Natural killer cell (primary cell): ENCODE results near the gene ARF3. TPM values are rescaled to one million over a fixed set of nuclear protein-coding genes. Genes with fewer than 3 reads are reported as not detected.

ENCODE experiments used
- ATAC-seq, 3 donors: fragments of 150-1000 bp in 2 of 3; fragments of 200-7000 bp in 1 of 3; cut with Tn5 transposase; 1 replicate in 1 of 3; 2 replicates in 2 of 3; pipeline ENCODE4 v1.10.0; 2021; ENCODE audit warnings: mild to moderate bottlenecking in 2 of 3, moderate library complexity in 2 of 3
- DNase-seq, 2 donors: peaks; one replicate each; pipeline versions ENCODE4 v3.0.0 to v3.0.0-alpha.2; 2013 to 2021; ENCODE audit warnings: mixed read lengths in 1 of 2
- H3K27ac ChIP-seq: one replicate; pipeline ENCODE4 v1.5.1; 2013; ENCODE audit warnings: mild to moderate bottlenecking, low read length
- H3K27me3 ChIP-seq: one replicate; pipeline ENCODE4 v1.6.1; 2013; ENCODE audit warnings: low read length; ENCODE audit not compliant: control insufficient read depth, insufficient read depth
- H3K36me3 ChIP-seq: one replicate; pipeline ENCODE4 v1.6.1; 2013; ENCODE audit warnings: low read length; ENCODE audit not compliant: control insufficient read depth, insufficient read depth
- H3K4me1 ChIP-seq: one replicate; pipeline ENCODE4 v1.6.1; 2013; ENCODE audit warnings: low read length; ENCODE audit not compliant: control insufficient read depth, insufficient read depth
- H3K4me3 ChIP-seq: one replicate; pipeline ENCODE4 v1.5.1; 2013; ENCODE audit warnings: low read length
- H3K9me3 ChIP-seq: one replicate; pipeline ENCODE4 v1.6.1; 2013; ENCODE audit warnings: low read length; ENCODE audit not compliant: control insufficient read depth, insufficient read depth
- H3K27ac Mint-ChIP-seq, 2 donors: one replicate each; pipeline ENCODE4 v1.8.0; 2022; ENCODE audit warnings: mild to moderate bottlenecking in 2 of 2, mixed read lengths in 2 of 2, moderate library complexity in 1 of 2
- H3K27me3 Mint-ChIP-seq, 2 donors: one replicate each; pipeline ENCODE4 v1.8.0; 2022; ENCODE audit warnings: low read depth in 2 of 2, mixed read lengths in 2 of 2
- H3K36me3 Mint-ChIP-seq: one replicate; pipeline ENCODE4 v1.8.0; 2022; ENCODE audit warnings: mixed read lengths
- H3K4me1 Mint-ChIP-seq, 2 donors: one replicate each; pipeline ENCODE4 v1.8.0; 2022; ENCODE audit warnings: mixed read lengths in 2 of 2
- H3K4me3 Mint-ChIP-seq: one replicate; pipeline ENCODE4 v1.8.0; 2022; ENCODE audit warnings: mild to moderate bottlenecking, moderate library complexity, mixed read lengths
- H3K9me3 Mint-ChIP-seq, 2 donors: one replicate each; pipeline ENCODE4 v1.8.0; 2022; ENCODE audit warnings: mixed read lengths in 2 of 2
- CTCF ChIP-seq: fragments of 200-600 bp; IDR thresholded peaks from one replicate; pipeline ENCODE4 v1.8.0; 2022; ENCODE audit warnings: antibody characterized with exemption
- WGBS: methylation state at CpG from one replicate; pipeline ENCODE4 v1.1.7; 2013; ENCODE audit warnings: missing lambda C conversion rate; ENCODE audit not compliant: insufficient coverage; 5-methylcytosine and 5-hydroxymethylcytosine counted together
- intact Hi-C: fragments of 100-400 bp; cut with micrococcal nuclease; formaldehyde crosslinking; loops from one replicate; pipeline ENCODE4 v1.14.2; 2022
- total RNA-seq, 4 donors: library from RNA; stranded (reverse); fragments of 120-200 nt in 1 of 4; gene quantifications; one replicate each; pipeline versions ENCODE4 v1.2.3 to v1.2.4, GENCODE V29; 2013 to 2022

Gene ARF3
- total RNA-seq, 3 donors from 2014 or later (not counting 1 experiment from before 2014, with no cell fraction given), result 80.7 to 114 (median 88.4) TPM

- Histone ChIP-seq H3K4me1 (peaks cover 17% of the 10 kb centered on the region), H3K9me3 (no peaks in the 10 kb centered on the region), H3K4me3 (no peak overlapping the region), H3K36me3 (no peaks in the 10 kb centered on the region), H3K27ac (no peak overlapping the region), H3K27me3 (no peaks in the 10 kb centered on the region)
- DNase-seq, result no peak
- WGBS, result 19% methylated on average over 2 of the region's 3 CpGs
- no peaks in the 10 kb centered on the region for H3K9me3 Mint-ChIP-seq
- H3K4me3 Mint-ChIP-seq, result peak overlapping the region; percentile 90
- intact Hi-C loops, result no loop called here
- no peak for TF ChIP-seq CTCF
- peaks cover 39 to 44% of the 10 kb centered on the region in 2 donors for H3K4me1 Mint-ChIP-seq
- no peak for ATAC-seq
- no peaks in the 10 kb centered on the region for H3K36me3 Mint-ChIP-seq
- H3K27ac Mint-ChIP-seq, result peak overlapping the region; percentile 73 to 97
- peaks cover 0 to 5% of the 10 kb centered on the region in 2 donors for H3K27me3 Mint-ChIP-seq
Measured at GRCh38 chr12:48958049-48958388, 732 bp upstream of the ARF3 start.

GRCh38 chr12:48956279-48957140, 777 bp downstream of the ARF3 start:
- Mint-ChIP-seq H3K9me3 (no peaks in the 10 kb centered on the region), H3K27ac (peak overlapping the region; percentile 73 to 97), H3K4me3 (peak overlapping the region; percentile 90), H3K27me3 (peaks cover 0 to 3% of the 10 kb centered on the region in 2 donors), H3K4me1 (peaks cover 44 to 45% of the 10 kb centered on the region in 2 donors), H3K36me3 (no peaks in the 10 kb centered on the region)
- no peak for TF ChIP-seq CTCF
- Histone ChIP-seq H3K4me1 (peaks cover 17% of the 10 kb centered on the region), H3K27ac (peak overlapping the region; percentile 66), H3K27me3 (no peaks in the 10 kb centered on the region), H3K36me3 (peaks cover 4% of the 10 kb centered on the region), H3K4me3 (peak overlapping the region; percentile 90), H3K9me3 (no peaks in the 10 kb centered on the region)
- intact Hi-C loops, result no loop called here
- WGBS, result 4% methylated on average over 25 of the region's 29 CpGs
- DNase-seq (peak in 1 of 2 donors; percentile 63), ATAC-seq (peak; percentile 8 to 28 (median 14))

- Mint-ChIP-seq H3K9me3 (no peaks in the 10 kb centered on the region), H3K4me3 (peak overlapping the region; percentile 90), H3K27me3 (peaks cover 0 to 3% of the 10 kb centered on the region in 2 donors), H3K36me3 (no peaks in the 10 kb centered on the region), H3K27ac (peak overlapping the region; percentile 73 to 97), H3K4me1 (peaks cover 44 to 45% of the 10 kb centered on the region in 2 donors)
- Histone ChIP-seq H3K36me3 (peaks cover 4% of the 10 kb centered on the region), H3K4me3 (no peak overlapping the region), H3K9me3 (no peaks in the 10 kb centered on the region), H3K4me1 (peaks cover 17% of the 10 kb centered on the region), H3K27me3 (no peaks in the 10 kb centered on the region), H3K27ac (no peak overlapping the region)
- no peak for TF ChIP-seq CTCF
- no peak for ATAC-seq
- DNase-seq, result no peak
- WGBS, result 44% methylated on average over 3 of the region's 3 CpGs
- intact Hi-C loops, result no loop called here
Measured at GRCh38 chr12:48954841-48955501, 2.3 kb downstream of the ARF3 start.
